DMS 273 (cell line): ENCODE results near the gene FAM13A.
A peak's percentile ranks its signal among the peaks of the same experiment; 100 is the strongest.
"Not testable (repeated sequence)": the region's sequence is repeated elsewhere in the genome, so short reads cannot be mapped to it uniquely, and the experiment has no call there.

Experiments
- DNase-seq: peaks from one replicate; lab custom pipeline; 2025; ENCODE audit not compliant: unreplicated experiment; lab: John Stamatoyannopoulos, UW

The FAM13A gene

DNA sequence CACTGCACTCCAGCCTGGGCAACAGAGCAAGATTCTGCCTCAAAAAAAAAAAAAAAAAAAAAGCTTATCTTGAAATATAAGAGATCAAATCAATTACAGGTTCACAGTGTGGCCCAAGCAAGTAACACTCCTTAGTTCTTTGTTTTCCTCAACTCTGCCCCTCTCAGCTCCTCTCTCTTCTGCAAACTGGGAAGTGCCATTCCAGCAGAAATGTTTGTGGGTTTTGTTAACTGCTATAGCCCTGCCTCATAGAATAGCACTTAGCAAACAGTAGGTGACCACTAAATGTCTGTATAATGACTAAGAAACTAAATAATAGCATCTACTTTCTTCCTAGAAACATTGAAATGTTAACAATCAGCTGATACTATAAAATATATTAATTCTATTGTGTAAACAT is 199.4 kb downstream of the FAM13A start:
- DNase-seq, result no peak

DNA sequence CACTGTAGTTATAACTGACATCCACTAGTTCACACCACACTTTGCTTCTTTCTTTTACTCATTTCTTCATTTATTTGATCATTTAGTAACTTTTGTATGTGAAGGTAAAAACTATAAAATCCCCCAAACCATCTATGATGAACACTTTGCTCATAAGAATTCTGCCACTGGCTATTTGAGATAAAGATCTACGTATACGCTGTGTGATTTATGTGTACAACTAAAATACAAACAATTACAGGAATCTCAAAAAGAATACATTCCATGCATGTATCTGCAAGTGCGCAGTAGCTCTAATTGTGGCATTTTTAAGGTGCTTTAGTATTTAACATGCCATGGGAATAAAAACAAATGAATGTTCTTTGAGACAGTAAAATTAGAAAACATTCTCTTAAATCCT is 202.5 kb downstream of the FAM13A start:
- no peak for DNase-seq

DNA sequence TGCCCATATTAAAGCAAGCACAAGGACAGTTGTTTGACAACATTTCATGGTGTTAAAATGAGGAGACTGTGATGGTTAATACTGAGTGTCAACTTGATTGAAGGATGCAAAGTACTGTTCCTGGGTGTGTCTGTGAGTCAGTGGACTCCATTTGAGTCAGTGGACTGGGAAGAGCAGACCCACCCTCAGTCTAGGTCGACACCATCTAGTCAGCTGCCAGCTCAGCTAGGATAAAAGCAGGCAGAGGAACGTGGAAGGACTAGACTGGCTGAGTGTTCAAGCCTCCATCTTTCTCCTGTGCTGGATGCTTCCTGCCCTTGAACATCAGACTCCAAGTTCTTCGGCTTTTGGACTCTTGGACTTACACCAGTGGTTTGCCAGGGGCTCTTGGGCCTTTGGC is 203.4 kb downstream of the FAM13A start:
- DNase-seq, result not testable (repeated sequence)

DNA sequence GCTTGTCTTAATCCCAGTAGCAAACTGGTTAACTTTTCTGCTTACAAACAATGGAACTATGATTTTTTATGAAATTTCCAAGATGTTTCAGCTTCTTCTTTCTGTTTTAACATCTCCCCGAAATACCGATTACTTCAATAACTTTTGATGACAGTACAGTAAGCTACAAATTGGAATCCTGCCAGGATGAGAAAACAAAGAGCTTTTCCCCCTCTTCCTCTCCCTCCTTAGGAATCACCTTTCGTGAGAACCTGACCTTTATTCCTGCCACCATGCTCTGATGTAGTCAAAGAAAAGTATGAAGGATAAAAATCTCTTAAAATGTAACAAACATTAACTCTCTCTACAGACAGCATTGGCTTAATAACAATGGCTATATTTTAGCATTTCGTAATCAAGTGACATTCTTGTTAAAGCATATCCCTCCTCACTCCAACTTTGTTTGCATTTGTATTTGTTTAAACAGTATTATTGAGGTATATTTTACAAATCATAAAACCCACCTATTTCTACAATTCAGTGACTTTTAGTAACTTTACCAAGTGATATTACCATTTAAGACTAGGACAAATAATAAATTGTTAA is 210.7 kb downstream of the FAM13A start:
- no peak for DNase-seq

DNA sequence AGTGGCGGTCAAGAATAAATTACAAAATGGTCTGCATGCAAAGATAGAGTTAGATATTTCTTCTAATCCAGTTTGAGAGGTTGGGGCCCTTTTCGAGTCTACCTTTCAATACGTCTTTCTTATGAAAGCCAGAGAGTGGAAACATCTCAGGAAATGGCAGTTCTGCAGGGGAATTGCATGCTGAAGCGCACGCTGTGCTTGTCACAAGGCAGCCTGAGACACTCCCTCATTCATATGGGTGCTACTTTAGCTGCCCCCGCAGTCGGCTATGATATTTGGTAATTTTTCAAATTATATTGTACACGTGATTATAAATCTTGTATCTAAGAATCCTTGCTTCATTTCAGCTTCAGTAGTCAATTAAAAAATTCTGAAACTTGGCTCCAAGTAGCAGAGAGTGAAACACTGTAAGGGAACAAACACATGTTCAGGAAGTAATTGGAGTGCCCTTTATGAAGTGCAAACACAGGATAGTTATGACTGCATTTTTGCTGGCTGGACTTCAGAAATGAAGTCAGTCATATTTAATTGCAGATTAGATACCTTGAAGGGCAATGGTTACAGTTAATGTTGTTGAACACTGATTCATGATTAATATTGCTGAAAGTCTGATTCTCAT is 213.8 kb downstream of the FAM13A start:
- no peak for DNase-seq

DNA sequence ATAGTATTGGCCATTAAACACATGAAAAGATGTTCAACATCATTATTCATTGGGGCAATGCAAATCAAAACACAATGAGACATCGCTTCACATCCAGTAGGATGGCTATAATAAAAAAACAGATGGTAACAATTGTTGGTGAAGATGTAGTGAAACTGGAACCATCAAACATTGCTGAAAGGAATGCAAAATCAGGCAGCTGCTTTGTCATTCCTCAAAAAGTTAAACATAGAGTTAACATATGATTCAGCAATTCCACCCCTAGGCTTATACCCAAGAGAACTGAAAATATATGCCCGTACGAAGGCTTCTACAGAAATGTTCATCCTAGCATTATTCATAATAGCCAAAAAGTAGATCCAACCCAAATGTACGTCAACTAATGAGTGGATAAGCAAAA is 215.3 kb downstream of the FAM13A start:
- no peak for DNase-seq

DNA sequence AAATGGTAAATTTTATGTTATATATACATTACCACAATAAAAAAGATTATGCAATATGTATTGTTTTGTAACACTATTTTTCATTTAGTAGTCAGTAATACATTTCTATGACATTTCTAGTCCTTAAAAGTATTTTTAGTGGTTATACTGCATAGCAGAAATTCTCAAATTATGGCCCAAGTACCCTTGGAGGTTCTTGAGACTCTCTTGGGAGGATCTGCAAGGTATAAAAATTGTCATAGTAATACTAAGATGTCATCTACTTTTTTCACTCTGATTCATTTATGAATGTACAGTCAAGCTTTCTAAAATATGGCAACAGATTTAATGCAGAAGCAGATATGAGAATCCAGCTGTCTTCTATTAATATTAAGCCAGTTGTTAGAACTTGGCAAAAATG is 220.8 kb downstream of the FAM13A start:
- no peak for DNase-seq

DNA sequence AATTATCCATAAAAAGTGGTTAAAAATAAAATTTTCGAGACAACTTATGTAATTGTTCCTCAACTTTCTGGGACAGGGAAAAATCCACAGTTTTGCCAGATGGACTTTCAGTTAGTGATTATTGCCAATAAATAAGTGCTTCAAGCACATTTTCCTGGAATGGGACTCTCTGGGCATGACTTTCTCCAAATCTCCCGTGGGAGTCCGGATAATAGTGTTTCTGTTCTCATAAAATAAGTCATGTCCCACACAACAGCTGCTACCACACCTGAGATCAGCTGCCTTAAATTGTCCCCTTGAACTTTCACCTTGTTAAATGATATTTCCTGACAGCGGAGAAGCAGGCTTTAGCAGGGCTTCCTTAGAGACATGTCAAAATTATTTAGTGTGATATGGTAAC is 226.0 kb downstream of the FAM13A start:
- DNase-seq, result no peak

DNA sequence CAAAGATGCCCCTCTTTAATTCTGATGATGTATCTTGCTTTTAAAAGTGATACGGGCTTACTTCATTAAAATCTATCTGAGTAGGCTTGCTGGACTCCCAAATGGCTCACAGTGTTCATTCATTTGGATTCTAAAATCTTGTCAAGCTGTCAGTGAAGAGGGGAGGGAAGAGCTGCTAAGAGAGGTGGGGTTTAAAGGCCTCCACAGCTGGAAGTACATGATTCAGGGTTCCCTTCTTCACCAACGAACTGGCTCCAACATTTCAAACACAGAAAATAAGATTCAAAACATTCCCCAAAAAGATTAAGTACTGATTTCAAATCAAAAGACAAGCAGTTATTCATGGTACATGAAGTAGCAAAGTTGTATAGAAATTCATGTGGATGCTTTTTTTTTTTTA is 226.4 kb downstream of the FAM13A start:
- no peak for DNase-seq

DNA sequence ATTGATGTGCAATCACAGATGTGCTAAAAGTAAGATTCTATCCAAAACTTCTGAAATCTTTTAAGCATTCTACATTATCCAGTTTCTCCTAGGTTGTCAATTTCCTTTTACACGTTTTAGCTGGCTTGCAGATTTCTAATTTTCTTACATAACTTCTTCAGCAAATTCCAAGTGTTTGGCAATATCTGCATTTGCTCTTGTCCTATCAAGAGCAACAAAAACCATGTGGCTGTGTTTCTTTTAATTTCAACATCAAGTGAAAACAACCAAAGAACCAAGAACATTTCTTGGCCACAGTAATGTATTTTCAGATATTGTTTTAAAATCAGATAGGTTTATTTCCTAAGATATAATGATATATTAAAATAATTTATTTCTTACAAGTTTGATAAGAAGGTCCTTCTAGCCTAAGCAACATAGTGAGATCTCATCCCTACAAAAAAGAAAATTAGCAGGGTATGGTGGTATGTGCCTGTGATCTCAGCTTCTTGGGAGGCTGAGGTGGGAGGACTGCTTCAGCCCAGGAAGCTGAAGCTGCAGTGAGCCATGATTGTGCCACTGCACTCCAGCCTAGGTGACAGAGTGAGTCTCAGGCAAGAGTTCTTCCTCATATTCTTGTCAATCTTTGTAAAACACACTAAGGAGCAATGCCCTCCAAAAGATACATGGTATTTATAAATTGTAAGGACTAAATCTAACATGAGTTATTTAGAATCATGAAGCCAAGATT is 228.0 kb downstream of the FAM13A start:
- DNase-seq, result no peak

DNA sequence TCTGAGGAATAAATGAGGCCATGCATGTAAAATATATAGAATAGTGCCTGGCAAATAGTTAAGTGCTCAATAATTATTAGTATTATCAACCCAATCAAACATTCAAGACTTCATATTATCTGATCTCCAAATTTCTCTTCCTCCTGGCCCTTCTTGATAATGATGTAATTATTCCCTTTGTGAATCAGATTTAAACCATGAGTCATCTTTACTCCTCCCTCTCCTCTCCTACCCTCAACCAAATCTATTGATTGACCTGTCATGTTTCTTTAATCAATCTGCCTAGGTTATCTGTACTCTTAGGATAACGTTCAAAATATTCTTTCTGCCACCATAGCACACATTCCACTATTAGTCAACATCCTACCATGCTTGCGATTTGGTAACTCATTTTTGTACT is 229.5 kb downstream of the FAM13A start:
- DNase-seq, result no peak

DNA sequence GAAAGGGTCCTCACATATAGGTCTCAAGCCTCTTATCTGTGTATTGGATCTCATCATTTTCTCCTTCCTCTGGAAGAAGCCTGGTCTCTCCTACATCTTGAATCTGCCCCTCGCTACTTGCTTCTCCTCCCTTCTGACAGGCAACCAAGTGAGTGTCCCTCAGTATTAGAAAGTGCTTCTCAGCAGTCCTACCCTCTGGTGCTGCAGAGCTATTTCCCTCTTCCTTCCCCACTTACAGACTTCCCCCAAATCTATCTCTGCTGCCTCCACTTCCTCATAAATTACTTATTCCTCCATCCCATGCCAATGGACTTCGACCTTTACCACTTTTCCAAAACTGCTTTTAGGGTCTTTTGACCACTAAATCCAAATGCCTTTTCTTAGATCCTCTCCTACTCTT is 230.2 kb downstream of the FAM13A start:
- DNase-seq, result no peak

DNA sequence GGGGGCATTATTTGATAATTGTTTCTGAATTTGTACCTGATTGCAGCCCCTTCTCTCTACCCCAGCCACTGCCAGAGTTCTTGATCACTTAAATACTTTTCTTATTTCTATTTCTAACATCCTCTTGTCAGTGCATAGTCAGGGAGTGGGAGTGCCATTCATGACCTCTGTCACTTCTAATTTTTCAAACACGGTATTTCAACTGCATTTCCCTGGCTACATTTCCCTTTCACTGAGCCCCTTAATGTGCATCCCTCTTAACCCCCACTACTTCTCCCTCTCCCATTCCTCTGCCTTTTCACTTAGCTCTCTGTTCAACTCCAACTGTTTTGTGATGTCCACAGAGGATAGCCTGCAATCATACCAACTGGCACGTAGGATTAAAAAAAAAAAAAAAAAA is 231.1 kb downstream of the FAM13A start:
- DNase-seq, result no peak

DNA sequence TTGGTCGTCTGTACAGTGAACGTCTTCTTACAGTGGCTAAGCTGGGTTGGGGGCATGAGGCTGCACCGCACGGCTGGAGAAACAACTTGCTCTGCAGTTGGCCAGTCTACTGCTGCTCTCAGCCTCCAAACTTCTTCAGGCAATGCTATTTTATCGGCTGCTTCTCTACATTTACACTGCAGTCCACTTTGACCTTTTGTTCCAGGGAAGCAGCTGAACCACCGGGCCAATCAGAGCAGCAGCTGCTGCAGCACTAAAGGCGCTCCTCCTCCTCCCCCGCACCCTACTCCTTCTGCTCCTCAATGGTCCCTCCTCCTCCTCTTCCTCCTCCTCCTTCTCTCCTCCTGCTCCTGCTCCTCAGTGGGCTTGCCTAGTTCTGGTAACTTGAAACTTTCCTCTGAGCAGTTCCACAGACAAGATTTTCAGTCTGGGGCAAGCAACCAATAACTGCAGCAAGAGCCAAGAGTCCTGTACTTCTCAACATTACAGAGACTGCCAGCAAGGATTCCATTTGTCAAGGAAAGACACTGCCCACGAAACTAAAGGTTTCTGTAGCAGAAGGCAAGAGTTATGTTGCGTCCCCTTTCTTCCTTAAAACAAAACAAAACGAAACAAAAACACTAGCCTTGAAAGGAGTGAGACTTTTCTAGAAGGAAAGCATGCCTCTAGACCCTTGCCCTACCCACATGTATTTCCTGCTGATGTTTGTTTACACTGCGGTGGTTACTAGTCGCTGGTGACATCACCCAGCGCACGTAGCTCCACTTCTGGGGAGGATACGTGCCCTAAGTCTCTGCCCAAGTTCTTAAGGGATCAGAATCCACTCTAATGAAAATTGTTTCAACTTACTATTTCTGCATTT is 233.7 kb downstream of the FAM13A start:
- peak; percentile 80 for DNase-seq

DNA sequence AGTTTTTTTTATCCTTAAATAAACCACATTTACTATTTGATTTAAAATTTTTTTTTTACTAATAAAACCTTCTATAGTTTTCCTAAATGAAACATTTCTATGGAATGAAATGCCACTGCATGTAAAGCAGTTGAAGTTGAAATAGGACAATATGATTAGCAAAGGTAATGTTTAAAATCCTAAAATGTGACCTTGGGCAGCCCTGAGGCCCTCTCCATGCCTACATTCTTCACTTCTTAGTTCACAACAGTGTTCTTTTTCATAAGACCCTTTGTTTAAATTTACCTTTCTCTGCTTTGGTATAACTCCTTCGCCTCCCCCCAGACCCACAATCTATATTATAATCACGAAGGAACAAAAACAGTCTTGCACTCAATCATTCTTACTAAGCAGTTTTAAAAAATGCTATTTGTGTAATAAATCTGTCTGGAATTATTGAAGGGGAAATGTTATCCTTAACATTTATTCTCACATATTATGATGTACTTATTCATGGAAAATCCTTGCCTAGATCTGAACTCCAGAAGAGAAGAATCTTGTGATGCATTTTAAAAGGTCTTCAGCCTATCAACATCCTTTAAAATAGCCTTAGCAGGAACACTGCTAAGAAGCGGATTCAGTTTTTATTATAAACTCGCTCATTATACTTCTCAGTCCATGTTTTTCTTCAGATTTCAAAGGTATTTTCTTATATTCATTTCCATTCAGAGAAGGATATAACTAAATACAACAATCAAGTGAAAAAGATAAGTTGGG is 234.8 kb downstream of the FAM13A start:
- DNase-seq, result no peak

DNA sequence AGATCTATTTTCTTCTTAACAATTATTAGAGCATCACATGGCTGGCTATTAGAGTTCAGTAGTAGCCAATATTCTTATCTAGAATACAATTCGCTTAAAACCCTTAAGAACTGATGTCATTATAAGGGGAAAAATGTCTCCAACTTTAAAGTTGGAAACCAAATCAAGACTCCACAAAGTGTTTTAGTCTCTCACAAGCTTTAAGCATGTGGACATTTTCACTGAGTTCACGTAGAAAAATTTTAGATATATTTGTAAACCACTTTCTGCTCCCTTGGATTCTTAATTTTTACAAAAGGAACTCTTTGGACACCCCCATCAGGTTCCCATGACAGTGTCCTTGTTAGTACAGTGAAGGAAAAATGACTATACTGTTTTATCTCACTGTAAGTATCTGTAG is 235.5 kb downstream of the FAM13A start:
- DNase-seq, result no peak

DNA sequence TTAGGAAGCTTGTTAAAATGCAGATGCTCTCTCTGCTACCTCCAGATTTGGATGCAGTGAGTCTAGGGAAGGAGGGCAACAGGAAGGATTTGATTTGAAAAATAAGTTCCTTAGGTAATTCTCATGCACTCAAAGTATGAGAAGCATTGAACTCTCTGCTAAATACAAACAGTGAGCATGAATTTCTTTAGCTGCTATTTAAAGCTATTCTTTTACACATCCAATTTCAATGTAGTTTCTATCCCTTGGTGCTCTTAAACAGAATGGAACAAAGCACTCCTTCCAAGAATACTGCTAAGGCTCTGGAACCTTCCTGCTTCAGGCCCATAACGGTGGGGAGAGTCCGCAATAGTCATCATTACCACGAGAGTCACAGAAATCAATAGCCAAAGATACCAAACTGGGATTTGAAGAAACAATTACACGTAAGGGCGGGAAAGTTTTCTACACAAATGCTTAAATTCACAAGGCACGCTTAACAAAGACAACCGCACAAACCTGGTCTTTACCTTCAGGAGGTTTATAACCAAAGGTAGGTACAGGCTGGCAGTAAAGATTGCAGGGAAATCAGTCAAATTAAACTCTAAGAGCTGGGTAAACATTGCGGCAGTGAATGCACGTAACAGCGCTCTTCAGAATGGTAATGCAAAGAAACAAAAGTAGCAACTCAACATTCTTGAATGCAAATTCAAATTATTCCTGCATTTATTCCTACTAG is 236.1 kb downstream of the FAM13A start:
- DNase-seq, result no peak

DNA sequence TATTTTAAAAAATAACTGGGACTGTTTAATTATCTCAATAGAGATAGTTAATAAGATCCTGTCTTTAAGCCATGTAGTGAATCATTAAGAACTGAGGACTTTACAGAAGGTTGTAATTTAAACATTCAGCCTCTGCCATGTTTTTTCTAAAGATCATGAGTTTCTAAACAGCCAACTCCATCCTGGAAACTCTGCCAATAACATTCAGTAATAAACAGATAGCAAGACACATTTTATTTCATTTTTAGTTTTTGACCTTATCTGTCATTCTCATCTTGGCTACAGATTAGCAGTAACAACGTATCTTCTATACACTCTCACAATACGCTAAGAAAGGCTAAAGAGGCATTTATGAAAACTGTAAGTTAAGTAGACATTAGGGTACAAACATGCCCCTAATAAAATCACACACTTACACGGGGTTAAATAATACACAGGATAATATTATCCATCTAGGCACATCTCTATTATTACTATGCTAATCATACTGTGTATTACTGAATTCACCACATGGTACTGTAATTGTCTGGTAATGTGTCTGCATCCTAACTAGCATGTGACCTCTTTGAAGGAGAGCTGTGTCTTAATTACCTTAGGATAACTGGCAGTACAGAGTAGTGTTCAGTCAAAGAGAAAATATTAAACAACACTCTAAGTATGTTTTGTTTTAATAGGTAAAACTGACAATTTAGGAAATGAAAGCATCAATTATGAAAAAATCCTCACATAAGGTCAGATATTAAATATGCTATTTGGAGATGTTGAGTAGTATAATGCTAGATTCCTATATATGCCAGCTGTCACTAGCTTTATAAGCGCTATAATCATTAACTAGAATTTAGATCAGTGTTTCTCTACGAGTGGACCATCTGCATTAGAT is 236.9 kb downstream of the FAM13A start:
- peak; percentile 65 for DNase-seq
